Nephron (organoid): ENCODE results near the gene SS18.
A peak's percentile ranks its signal among the peaks of the same experiment; 100 is the strongest.

Source experiments
- H3K27ac Mint-ChIP-seq, 3 experiments: 2 replicates each; pipeline ENCODE4 v1.8.0; 2020; ENCODE audit warnings: mixed read lengths in 3 of 3, mild to moderate bottlenecking in 2 of 3, moderate library complexity in 1 of 3
- H3K27me3 Mint-ChIP-seq: 2 replicates; pipeline ENCODE4 v1.8.0; 2021; ENCODE audit warnings: low read depth, mild to moderate bottlenecking, moderate library complexity, mixed read lengths
- H3K36me3 Mint-ChIP-seq: 2 replicates; pipeline ENCODE4 v1.8.0; 2020; ENCODE audit warnings: low read depth, mixed read lengths
- H3K4me1 Mint-ChIP-seq: 2 replicates; pipeline ENCODE4 v1.8.0; 2020; ENCODE audit warnings: mixed read lengths
- H3K4me3 Mint-ChIP-seq, 3 experiments: 2 replicates each; pipeline ENCODE4 v1.8.0; 2020; ENCODE audit warnings: mild to moderate bottlenecking in 3 of 3, mixed read lengths in 3 of 3, moderate library complexity in 2 of 3
- H3K9me3 Mint-ChIP-seq: 2 replicates; pipeline ENCODE4 v1.8.0; 2020; ENCODE audit warnings: mixed read lengths
- TF ChIP-seq, protein P1 (sequence below), 3 experiments: fragments of 200-600 bp; sonication (generic); IDR thresholded peaks; one replicate each; pipeline ENCODE4 v1.5.0; 2021; ENCODE audit warnings: antibody characterized with exemption in 3 of 3; ENCODE audit not compliant: unreplicated experiment in 3 of 3

SS18 gene

DNA sequence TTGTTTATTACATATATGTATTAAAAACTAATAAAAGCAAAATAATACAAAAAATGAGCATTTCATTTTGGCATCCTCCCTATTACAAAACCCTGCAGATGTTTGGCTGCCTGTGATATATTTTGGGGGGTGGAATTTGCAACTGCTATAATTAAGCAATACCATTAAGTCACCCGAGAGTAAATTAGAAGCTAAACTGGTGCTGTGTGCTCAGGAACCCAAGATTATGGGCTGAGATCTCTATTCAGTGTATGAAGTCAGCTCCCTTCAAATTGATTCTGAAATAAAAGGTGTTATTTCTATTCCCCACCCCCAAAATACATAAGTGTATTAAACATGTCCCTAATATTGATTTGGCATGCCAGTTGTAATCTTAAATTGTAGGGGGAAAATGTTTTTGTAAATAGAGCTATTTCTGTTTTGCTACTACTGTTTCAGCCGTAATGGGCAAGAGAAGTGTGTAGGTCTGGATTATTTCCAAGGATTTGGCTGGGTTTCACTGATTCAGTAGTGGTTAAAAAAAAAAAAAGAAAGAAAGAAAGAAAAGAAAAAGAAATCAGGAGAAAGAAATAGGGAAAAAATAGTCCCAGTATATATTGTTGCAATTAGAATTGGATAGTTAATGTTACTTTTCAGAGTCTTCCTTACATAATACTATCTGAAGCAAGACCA lies 110.9 kb downstream of the SS18 start:
- no peak overlapping the region for H3K27ac Mint-ChIP-seq
- H3K4me3 Mint-ChIP-seq: no peak overlapping the region
- peaks cover 8% of the 10 kb centered on the region for H3K4me1 Mint-ChIP-seq
- H3K36me3 Mint-ChIP-seq: no peaks in the 10 kb centered on the region
- H3K27me3 Mint-ChIP-seq: no peaks in the 10 kb centered on the region
- no peaks in the 10 kb centered on the region for H3K9me3 Mint-ChIP-seq
- TF ChIP-seq, protein P1, sequence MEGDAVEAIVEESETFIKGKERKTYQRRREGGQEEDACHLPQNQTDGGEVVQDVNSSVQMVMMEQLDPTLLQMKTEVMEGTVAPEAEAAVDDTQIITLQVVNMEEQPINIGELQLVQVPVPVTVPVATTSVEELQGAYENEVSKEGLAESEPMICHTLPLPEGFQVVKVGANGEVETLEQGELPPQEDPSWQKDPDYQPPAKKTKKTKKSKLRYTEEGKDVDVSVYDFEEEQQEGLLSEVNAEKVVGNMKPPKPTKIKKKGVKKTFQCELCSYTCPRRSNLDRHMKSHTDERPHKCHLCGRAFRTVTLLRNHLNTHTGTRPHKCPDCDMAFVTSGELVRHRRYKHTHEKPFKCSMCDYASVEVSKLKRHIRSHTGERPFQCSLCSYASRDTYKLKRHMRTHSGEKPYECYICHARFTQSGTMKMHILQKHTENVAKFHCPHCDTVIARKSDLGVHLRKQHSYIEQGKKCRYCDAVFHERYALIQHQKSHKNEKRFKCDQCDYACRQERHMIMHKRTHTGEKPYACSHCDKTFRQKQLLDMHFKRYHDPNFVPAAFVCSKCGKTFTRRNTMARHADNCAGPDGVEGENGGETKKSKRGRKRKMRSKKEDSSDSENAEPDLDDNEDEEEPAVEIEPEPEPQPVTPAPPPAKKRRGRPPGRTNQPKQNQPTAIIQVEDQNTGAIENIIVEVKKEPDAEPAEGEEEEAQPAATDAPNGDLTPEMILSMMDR (IDR thresholded peaks at IDR 0.05; ENCODE audit: unreplicated experiment in 3 of 3): no peak

DNA sequence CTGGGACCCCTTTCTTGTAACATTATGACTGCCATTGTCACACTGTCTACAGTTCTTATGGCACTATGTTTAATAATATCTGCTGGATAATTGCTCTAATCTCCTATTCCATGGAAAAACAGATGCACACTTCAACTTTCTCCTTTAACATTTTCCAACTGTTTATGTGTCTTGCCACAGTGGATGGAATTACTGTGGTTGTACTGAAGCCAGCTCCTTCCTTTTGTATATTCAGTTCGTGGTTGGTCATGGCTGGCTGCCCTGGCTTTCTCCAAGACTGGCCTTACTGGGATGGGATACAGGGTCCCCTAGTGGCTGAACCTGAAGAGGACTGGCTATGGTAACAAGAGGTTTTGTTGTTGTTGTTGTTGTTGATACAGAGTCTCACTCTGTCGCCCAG lies 113.9 kb downstream of the SS18 start:
- no peaks in the 10 kb centered on the region for H3K27me3 Mint-ChIP-seq
- H3K4me1 Mint-ChIP-seq: no peaks in the 10 kb centered on the region
- peaks cover 2% of the 10 kb centered on the region for H3K9me3 Mint-ChIP-seq
- peak overlapping the region in 1 of 3 experiments; percentile 18 for H3K27ac Mint-ChIP-seq
- TF ChIP-seq, protein P1 (IDR thresholded peaks at IDR 0.05; ENCODE audit: unreplicated experiment in 3 of 3): no peak
- no peaks in the 10 kb centered on the region for H3K36me3 Mint-ChIP-seq
- no peak overlapping the region for H3K4me3 Mint-ChIP-seq

DNA sequence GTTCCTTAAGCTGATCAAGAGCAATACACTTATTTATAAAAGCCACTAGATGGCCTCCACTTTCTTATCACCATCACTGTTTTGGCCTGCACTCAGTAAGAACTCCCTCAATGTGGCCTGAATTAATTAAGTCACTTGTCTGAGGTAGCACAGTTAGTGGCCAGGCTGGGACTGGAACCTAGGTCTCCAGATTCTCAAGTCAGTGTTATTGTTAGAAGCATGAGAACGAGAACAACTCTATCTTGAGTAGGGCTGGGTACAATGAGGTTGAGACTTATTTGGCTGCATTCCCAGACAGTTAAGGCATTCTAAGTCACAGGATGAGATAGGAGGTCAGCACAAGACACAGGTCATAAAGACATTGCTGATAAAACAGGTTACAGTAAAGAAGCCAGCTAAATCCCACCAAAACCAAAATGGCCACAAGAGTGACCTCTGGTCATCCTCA lies 115.8 kb downstream of the SS18 start:
- no peak overlapping the region for H3K4me3 Mint-ChIP-seq
- H3K4me1 Mint-ChIP-seq: no peaks in the 10 kb centered on the region
- TF ChIP-seq, protein P1 (IDR thresholded peaks at IDR 0.05; ENCODE audit: unreplicated experiment in 3 of 3): no peak
- no peaks in the 10 kb centered on the region for H3K36me3 Mint-ChIP-seq
- no peak overlapping the region for H3K27ac Mint-ChIP-seq
- H3K9me3 Mint-ChIP-seq: peaks cover 2% of the 10 kb centered on the region
- no peaks in the 10 kb centered on the region for H3K27me3 Mint-ChIP-seq
